ENCODE measurements around the gene NHLH1.

NHLH1 gene

DNA sequence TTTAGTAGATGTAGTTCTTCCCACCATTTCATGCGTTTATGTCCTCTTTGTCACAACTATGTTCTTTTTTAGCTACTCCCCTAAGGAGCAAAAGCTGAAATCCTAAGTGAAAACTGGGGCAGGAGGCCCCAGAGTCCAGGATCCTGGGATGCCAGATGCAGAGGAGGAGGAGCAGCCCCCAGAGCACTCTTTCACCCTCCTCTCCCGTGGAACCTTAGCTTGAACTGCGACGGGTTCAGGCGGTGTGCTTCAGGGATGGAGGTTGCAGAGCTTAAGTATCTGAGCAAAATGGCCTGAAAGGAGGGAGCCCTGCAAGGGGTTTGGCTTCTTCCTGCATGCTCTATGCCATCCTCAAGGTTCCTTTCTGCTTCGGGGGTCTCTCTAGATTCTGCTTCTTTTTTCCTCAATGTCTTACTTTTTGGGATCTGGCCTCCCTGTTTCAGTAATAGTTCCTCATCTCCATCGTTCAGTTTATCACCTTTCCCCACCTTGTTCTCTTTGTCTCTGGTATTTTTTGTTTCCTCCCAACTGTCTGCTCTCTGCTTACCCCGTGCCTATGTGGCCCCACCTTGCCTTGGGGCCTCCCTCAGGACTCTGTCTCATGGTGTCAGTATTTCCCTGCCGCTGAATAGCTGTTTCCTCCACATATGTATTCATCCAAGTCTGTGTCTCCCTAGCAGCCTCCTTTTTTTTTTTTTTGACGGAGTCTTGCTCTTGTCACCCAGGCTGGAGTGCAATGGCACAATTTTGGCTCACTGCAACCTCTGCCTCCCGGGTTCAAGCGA, 2.7 kb upstream of the NHLH1 start:
- Histone ChIP-seq H3K36me3 (ENCODE audit: control insufficient read depth in 1 of 2, insufficient read depth in 2 of 2, low read length in 2 of 2) (peaks cover 4 to 14% of the 10 kb centered on the region in 2 experiments), H4K91ac (ENCODE audit: low read depth, low read length) (no peak overlapping the region), H3K18ac (ENCODE audit: low read length) (no peak overlapping the region), H3K79me2 (ENCODE audit: control insufficient read depth, insufficient read depth, low read length, poor library complexity) (no peaks in the 10 kb centered on the region), H3K27ac (ENCODE audit: low read depth, low read length) (no peak overlapping the region), H2BK12ac (ENCODE audit: low read length) (no peak overlapping the region), H3K4ac (ENCODE audit: low read depth, low read length) (no peak overlapping the region), H2BK120ac (ENCODE audit: insufficient read depth, low read length, poor library complexity) (no peak overlapping the region), H3K4me3 (ENCODE audit: low read depth, low read length) (no peak overlapping the region), H3K9me3 (ENCODE audit: insufficient read depth, low read depth, low read length) (no peaks in the 10 kb centered on the region), H4K12ac (ENCODE audit: low read depth, low read length) (no peak overlapping the region), H3K27me3 (ENCODE audit: insufficient read depth, low read length) (no peaks in the 10 kb centered on the region), H3K14ac (ENCODE audit: low read length) (no peak overlapping the region), H2AK5ac (ENCODE audit: low read length) (no peak overlapping the region), H2BK5ac (ENCODE audit: low read depth, low read length, poor library complexity) (no peak overlapping the region), H4K8ac (ENCODE audit: low read depth, low read length) (no peak overlapping the region), H3K4me2 (ENCODE audit: low read length) (no peak overlapping the region), H2AFZ (ENCODE audit: insufficient read depth, low read length, poor library complexity) (no peak overlapping the region), H3K4me1 (ENCODE audit: control insufficient read depth in 1 of 2, insufficient read depth in 2 of 2, low read length in 2 of 2) (peaks cover 6 to 7% of the 10 kb centered on the region in 2 experiments), H3K9ac (ENCODE audit: low read length) (no peak overlapping the region), H3K23ac (ENCODE audit: low read length) (no peak overlapping the region), H3K79me1 (ENCODE audit: low read length) (no peaks in the 10 kb centered on the region)
- no CpG with 5 or more reads among the region's 12 CpGs for WGBS (ENCODE audit: extremely low coverage, insufficient coverage, insufficient read length)
- peak; percentile 24 to 48 for DNase-seq

DNA sequence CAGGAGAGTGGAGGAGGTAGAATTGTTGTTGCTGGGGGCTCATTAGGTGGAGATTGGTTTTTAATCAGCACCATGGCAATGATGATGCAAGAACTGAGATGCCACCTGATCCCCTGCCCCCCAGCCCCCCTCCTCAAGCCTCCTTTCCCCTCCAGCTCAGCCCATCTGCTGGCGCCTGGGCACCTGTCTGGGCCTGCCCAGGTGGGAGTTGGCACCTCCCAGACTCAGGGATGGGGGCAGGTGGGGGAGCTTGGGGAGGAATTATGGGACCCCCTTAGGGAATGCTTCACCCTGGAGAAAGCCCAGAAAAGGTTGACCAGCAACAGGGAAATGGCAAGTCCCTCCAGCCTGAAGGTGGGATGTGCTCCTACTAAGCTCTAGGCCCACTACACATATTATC, 1.5 kb upstream of the NHLH1 start:
- no CpG with 5 or more reads among the region's 1 CpG for WGBS (ENCODE audit: extremely low coverage, insufficient coverage, insufficient read length)
- Histone ChIP-seq H3K9ac (ENCODE audit: low read length) (no peak overlapping the region), H2BK12ac (ENCODE audit: low read length) (no peak overlapping the region), H3K4me1 (ENCODE audit: control insufficient read depth in 1 of 2, insufficient read depth in 2 of 2, low read length in 2 of 2) (peaks cover 6 to 7% of the 10 kb centered on the region in 2 experiments), H3K4me2 (ENCODE audit: low read length) (no peak overlapping the region), H2BK120ac (ENCODE audit: insufficient read depth, low read length, poor library complexity) (no peak overlapping the region), H4K12ac (ENCODE audit: low read depth, low read length) (no peak overlapping the region), H3K36me3 (ENCODE audit: control insufficient read depth in 1 of 2, insufficient read depth in 2 of 2, low read length in 2 of 2) (peaks cover 0 to 4% of the 10 kb centered on the region in 2 experiments), H3K79me2 (ENCODE audit: control insufficient read depth, insufficient read depth, low read length, poor library complexity) (no peaks in the 10 kb centered on the region), H2BK5ac (ENCODE audit: low read depth, low read length, poor library complexity) (no peak overlapping the region), H3K4me3 (ENCODE audit: low read depth, low read length) (peak overlapping the region; percentile 1), H3K27me3 (ENCODE audit: insufficient read depth, low read length) (no peaks in the 10 kb centered on the region), H3K23ac (ENCODE audit: low read length) (no peak overlapping the region), H2AFZ (ENCODE audit: insufficient read depth, low read length, poor library complexity) (no peak overlapping the region), H4K8ac (ENCODE audit: low read depth, low read length) (no peak overlapping the region), H3K27ac (ENCODE audit: low read depth, low read length) (no peak overlapping the region), H3K79me1 (ENCODE audit: low read length) (no peaks in the 10 kb centered on the region), H3K18ac (ENCODE audit: low read length) (no peak overlapping the region), H3K14ac (ENCODE audit: low read length) (no peak overlapping the region), H3K4ac (ENCODE audit: low read depth, low read length) (no peak overlapping the region), H2AK5ac (ENCODE audit: low read length) (no peak overlapping the region), H3K9me3 (ENCODE audit: insufficient read depth, low read depth, low read length) (no peaks in the 10 kb centered on the region), H4K91ac (ENCODE audit: low read depth, low read length) (no peak overlapping the region)
- DNase-seq, result no peak

DNA sequence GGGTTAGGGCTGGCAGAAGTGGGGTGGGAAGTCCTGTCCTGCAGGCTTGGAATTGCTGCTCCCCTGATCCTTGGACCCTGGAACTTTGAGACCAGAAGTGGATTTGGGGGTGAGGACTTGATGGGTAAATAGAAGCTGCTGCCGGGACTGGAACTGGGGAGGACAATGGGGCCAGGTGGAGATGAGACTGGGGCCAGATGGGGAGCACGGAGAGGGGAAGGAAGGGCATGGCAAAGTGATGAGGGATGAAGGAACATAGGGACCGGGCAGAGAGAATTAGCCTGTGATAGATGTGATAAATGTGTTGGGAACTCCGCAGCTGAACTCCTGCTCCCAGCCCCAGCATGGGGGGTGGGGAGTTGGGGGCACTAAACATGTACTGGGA, 637 bp downstream of the NHLH1 start:
- Histone ChIP-seq H3K4me3 (ENCODE audit: low read depth, low read length) (no peak overlapping the region), H4K12ac (ENCODE audit: low read depth, low read length) (no peak overlapping the region), H2BK120ac (ENCODE audit: insufficient read depth, low read length, poor library complexity) (no peak overlapping the region), H3K27ac (ENCODE audit: low read depth, low read length) (no peak overlapping the region), H4K91ac (ENCODE audit: low read depth, low read length) (no peak overlapping the region), H4K8ac (ENCODE audit: low read depth, low read length) (no peak overlapping the region), H3K9me3 (ENCODE audit: insufficient read depth, low read depth, low read length) (no peaks in the 10 kb centered on the region), H3K4ac (ENCODE audit: low read depth, low read length) (no peak overlapping the region), H3K14ac (ENCODE audit: low read length) (no peak overlapping the region), H3K4me1 (ENCODE audit: control insufficient read depth in 1 of 2, insufficient read depth in 2 of 2, low read length in 2 of 2) (peaks cover 0 to under 1% of the 10 kb centered on the region in 2 experiments), H3K79me1 (ENCODE audit: low read length) (no peaks in the 10 kb centered on the region), H2BK5ac (ENCODE audit: low read depth, low read length, poor library complexity) (no peak overlapping the region), H3K18ac (ENCODE audit: low read length) (no peak overlapping the region), H2AK5ac (ENCODE audit: low read length) (no peak overlapping the region), H3K23ac (ENCODE audit: low read length) (no peak overlapping the region), H3K9ac (ENCODE audit: low read length) (no peak overlapping the region), H3K36me3 (ENCODE audit: control insufficient read depth in 1 of 2, insufficient read depth in 2 of 2, low read length in 2 of 2) (no peaks in the 10 kb centered on the region), H3K4me2 (ENCODE audit: low read length) (no peak overlapping the region), H3K27me3 (ENCODE audit: insufficient read depth, low read length) (no peaks in the 10 kb centered on the region), H2AFZ (ENCODE audit: insufficient read depth, low read length, poor library complexity) (no peak overlapping the region), H3K79me2 (ENCODE audit: control insufficient read depth, insufficient read depth, low read length, poor library complexity) (no peaks in the 10 kb centered on the region), H2BK12ac (ENCODE audit: low read length) (no peak overlapping the region)
- no peak for DNase-seq
- no CpG with 5 or more reads among the region's 4 CpGs for WGBS (ENCODE audit: extremely low coverage, insufficient coverage, insufficient read length)

DNA sequence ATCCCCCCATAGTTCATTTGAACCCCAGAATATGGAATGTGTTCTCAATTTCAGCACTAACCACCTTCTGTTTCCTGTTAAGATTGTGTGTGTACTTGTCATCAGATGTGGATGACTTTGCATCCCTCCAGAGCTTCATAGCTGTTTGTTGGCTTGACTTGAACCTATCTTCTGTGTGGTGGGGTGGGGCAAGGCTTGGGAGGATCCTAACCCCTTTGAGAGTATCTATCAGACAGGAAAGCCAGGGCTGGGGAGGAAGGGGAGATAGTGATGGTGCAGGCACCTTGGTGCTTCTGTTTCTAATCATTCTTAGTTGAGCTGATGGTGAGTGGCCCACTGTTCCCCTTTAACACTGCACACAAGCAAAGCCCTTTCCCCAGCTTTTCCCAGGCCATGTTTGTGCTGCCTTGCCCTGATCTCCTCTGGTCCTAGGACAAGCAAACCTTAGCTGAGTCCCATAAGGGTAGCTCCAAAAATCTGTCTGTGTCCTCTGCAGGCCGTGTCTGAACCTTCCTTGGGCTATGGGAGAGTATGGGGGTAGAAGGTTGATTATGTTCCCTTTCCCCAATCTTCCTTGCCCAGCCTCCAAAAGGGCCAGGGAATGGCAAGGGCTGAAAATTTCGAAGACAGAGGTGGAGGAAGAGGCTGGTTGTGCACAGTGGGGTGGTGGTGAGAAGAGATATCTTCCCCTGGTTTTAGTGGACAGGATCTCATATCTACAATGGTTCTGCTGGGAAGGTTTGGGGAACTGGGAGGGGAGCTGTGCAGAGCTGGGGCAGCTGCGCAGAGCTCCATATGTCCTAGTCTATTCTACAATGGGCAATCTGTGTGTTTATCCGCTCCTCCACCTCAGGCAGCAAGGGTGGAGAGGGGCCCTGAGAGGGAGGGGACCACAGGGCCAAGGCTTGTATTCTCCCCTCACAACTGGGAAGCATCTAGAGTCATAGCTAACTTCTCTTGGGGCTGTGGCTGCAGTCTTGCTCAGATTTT, 1.4 kb downstream of the NHLH1 start:
- no peak overlapping the region for H4K8ac ChIP-seq (ENCODE audit: low read depth, low read length)
- no peak overlapping the region for H3K23ac ChIP-seq (ENCODE audit: low read length)
- H3K4me2 ChIP-seq (ENCODE audit: low read length), result no peak overlapping the region
- no peaks in the 10 kb centered on the region for H3K4me1 ChIP-seq (ENCODE audit: control insufficient read depth in 1 of 2, insufficient read depth in 2 of 2, low read length in 2 of 2)
- H3K79me1 ChIP-seq (ENCODE audit: low read length), result no peaks in the 10 kb centered on the region
- no peak overlapping the region for H3K14ac ChIP-seq (ENCODE audit: low read length)
- no peak overlapping the region for H2AFZ ChIP-seq (ENCODE audit: insufficient read depth, low read length, poor library complexity)
- no peak overlapping the region for H2BK5ac ChIP-seq (ENCODE audit: low read depth, low read length, poor library complexity)
- H4K12ac ChIP-seq (ENCODE audit: low read depth, low read length), result no peak overlapping the region
- no peak overlapping the region for H3K27ac ChIP-seq (ENCODE audit: low read depth, low read length)
- no peaks in the 10 kb centered on the region for H3K79me2 ChIP-seq (ENCODE audit: control insufficient read depth, insufficient read depth, low read length, poor library complexity)
- DNase-seq, result no peak
- no peak overlapping the region for H2BK12ac ChIP-seq (ENCODE audit: low read length)
- no peak overlapping the region for H3K4ac ChIP-seq (ENCODE audit: low read depth, low read length)
- H4K91ac ChIP-seq (ENCODE audit: low read depth, low read length), result no peak overlapping the region
- H2BK120ac ChIP-seq (ENCODE audit: insufficient read depth, low read length, poor library complexity), result no peak overlapping the region
- H3K36me3 ChIP-seq (ENCODE audit: control insufficient read depth in 1 of 2, insufficient read depth in 2 of 2, low read length in 2 of 2), result no peaks in the 10 kb centered on the region
- no peak overlapping the region for H3K4me3 ChIP-seq (ENCODE audit: low read depth, low read length)
- H3K27me3 ChIP-seq (ENCODE audit: insufficient read depth, low read length), result no peaks in the 10 kb centered on the region
- peak overlapping the region; percentile 26 for H3K9ac ChIP-seq (ENCODE audit: low read length)
- no peak overlapping the region for H3K18ac ChIP-seq (ENCODE audit: low read length)
- no CpG with 5 or more reads among the region's 4 CpGs for WGBS (ENCODE audit: extremely low coverage, insufficient coverage, insufficient read length)
- no peak overlapping the region for H2AK5ac ChIP-seq (ENCODE audit: low read length)
- no peaks in the 10 kb centered on the region for H3K9me3 ChIP-seq (ENCODE audit: insufficient read depth, low read depth, low read length)
